ENCODE measurements around the gene ROBO2.

Gene ROBO2

DNA sequence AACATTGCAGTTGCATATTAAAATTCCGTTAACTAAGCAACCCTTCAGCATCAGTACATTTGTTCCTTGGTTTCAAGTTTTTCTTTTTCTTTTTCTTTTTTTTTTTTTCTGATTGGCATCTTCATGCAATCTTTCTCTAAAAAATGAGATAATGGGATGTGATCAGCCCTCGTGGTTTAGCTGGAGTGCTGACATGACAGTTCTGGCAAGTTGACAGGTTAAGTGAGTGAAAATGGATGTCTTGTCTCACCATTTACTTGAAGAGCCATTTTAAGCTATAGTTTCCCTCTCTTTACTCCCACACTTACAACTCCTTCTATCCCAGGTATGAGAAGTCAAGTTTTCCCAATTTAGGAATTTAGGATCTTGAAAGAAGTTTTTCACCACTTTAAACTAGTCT, 495.2 kb downstream of the ROBO2 start:
- Histone ChIP-seq H3K27me3 (ENCODE audit: insufficient read depth, poor library complexity, severe bottlenecking) (no peaks in the 10 kb centered on the region), H3K4me3 (replicated peaks; ENCODE audit: insufficient read depth, low read length) (no peak overlapping the region), H3K27ac (replicated peaks) (no peak overlapping the region)
- no peak for TF ChIP-seq GABPA (IDR thresholded peaks at IDR 0.05; ENCODE audit: low read depth)
- no peak for TF ChIP-seq POLR2AphosphoS5 (IDR thresholded peaks at IDR 0.05; ENCODE audit: low read depth)
- TF ChIP-seq, protein P1, sequence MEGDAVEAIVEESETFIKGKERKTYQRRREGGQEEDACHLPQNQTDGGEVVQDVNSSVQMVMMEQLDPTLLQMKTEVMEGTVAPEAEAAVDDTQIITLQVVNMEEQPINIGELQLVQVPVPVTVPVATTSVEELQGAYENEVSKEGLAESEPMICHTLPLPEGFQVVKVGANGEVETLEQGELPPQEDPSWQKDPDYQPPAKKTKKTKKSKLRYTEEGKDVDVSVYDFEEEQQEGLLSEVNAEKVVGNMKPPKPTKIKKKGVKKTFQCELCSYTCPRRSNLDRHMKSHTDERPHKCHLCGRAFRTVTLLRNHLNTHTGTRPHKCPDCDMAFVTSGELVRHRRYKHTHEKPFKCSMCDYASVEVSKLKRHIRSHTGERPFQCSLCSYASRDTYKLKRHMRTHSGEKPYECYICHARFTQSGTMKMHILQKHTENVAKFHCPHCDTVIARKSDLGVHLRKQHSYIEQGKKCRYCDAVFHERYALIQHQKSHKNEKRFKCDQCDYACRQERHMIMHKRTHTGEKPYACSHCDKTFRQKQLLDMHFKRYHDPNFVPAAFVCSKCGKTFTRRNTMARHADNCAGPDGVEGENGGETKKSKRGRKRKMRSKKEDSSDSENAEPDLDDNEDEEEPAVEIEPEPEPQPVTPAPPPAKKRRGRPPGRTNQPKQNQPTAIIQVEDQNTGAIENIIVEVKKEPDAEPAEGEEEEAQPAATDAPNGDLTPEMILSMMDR (IDR thresholded peaks at IDR 0.05; ENCODE audit: insufficient read depth, low read length), result no peak
- TF ChIP-seq, protein P2, sequence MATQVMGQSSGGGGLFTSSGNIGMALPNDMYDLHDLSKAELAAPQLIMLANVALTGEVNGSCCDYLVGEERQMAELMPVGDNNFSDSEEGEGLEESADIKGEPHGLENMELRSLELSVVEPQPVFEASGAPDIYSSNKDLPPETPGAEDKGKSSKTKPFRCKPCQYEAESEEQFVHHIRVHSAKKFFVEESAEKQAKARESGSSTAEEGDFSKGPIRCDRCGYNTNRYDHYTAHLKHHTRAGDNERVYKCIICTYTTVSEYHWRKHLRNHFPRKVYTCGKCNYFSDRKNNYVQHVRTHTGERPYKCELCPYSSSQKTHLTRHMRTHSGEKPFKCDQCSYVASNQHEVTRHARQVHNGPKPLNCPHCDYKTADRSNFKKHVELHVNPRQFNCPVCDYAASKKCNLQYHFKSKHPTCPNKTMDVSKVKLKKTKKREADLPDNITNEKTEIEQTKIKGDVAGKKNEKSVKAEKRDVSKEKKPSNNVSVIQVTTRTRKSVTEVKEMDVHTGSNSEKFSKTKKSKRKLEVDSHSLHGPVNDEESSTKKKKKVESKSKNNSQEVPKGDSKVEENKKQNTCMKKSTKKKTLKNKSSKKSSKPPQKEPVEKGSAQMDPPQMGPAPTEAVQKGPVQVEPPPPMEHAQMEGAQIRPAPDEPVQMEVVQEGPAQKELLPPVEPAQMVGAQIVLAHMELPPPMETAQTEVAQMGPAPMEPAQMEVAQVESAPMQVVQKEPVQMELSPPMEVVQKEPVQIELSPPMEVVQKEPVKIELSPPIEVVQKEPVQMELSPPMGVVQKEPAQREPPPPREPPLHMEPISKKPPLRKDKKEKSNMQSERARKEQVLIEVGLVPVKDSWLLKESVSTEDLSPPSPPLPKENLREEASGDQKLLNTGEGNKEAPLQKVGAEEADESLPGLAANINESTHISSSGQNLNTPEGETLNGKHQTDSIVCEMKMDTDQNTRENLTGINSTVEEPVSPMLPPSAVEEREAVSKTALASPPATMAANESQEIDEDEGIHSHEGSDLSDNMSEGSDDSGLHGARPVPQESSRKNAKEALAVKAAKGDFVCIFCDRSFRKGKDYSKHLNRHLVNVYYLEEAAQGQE (IDR thresholded peaks at IDR 0.05; ENCODE audit: insufficient replicate concordance, low read depth), result no peak
- TF ChIP-seq SPI1 (IDR thresholded peaks at IDR 0.05; ENCODE audit: borderline replicate concordance, low read depth), result no peak
- no peak for DNase-seq (ENCODE audit: low read depth in 1 of 2, low spot score in 1 of 2)

DNA sequence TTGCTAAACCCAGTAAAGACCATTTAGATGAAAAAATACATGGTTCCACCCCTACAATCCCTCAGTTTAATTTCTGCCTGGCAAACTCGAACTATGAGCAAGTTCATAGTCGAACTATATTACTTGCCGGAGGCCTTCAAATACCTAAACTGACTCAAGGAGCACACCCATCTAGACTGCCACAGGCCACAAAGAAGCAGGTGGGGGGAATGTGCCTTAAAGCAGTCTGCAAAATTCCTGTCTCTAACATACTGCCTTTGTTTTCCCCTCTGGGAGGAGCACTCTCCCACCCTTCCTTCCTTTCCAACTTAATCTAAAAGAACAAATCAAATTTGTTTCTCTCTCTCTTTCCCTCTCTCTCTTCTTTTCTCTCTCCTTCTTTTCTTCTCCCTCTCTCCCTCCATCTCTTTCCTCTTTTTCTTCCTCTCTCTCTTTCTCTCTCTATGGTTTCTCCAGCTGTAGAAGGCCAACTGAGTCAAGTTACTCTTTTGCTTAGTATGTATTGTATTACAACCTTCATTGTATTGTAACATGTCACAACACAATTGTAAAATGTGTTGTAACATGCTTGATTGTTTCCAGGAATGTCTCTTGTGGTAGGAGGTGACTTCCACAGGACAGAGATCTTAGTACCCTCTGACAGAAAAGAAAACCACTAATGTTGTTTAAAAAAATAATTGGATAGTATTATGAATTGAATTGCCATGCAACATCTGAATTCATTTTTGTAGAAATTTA, 496.3 kb downstream of the ROBO2 start:
- DNase-seq (ENCODE audit: low read depth in 1 of 2, low spot score in 1 of 2), result no peak
- Histone ChIP-seq H3K27ac (replicated peaks) (no peak overlapping the region), H3K4me3 (replicated peaks; ENCODE audit: insufficient read depth, low read length) (no peak overlapping the region), H3K27me3 (ENCODE audit: insufficient read depth, poor library complexity, severe bottlenecking) (no peaks in the 10 kb centered on the region)
- no peak for TF ChIP-seq GABPA (IDR thresholded peaks at IDR 0.05; ENCODE audit: low read depth)
- TF ChIP-seq, protein P2 (IDR thresholded peaks at IDR 0.05; ENCODE audit: insufficient replicate concordance, low read depth), result no peak
- TF ChIP-seq, protein P1 (IDR thresholded peaks at IDR 0.05; ENCODE audit: insufficient read depth, low read length), result no peak
- no peak for TF ChIP-seq POLR2AphosphoS5 (IDR thresholded peaks at IDR 0.05; ENCODE audit: low read depth)
- TF ChIP-seq SPI1 (IDR thresholded peaks at IDR 0.05; ENCODE audit: borderline replicate concordance, low read depth), result no peak

DNA sequence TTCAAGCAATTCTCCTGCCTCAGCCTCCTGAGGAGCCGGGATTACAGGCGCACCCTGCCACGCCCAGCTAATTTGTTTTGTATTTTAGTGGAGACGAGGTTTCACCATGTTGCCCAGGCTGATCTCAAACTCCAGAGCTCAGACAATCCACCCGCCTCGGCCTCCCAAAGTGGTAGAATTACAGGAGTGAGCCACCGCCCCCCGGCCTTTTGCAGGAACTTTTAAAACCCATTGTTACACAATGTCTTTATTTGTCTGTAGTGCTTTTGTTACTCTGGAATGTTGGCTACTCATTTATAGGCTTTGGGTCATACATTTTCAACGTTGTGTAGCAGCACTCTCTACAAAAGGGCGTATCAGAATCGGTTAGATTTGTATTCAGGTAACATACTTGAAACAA, 499.1 kb downstream of the ROBO2 start:
- TF ChIP-seq SPI1 (IDR thresholded peaks at IDR 0.05; ENCODE audit: borderline replicate concordance, low read depth), result no peak
- TF ChIP-seq POLR2AphosphoS5 (IDR thresholded peaks at IDR 0.05; ENCODE audit: low read depth), result no peak
- TF ChIP-seq, protein P1 (IDR thresholded peaks at IDR 0.05; ENCODE audit: insufficient read depth, low read length), result no peak
- TF ChIP-seq, protein P2 (IDR thresholded peaks at IDR 0.05; ENCODE audit: insufficient replicate concordance, low read depth), result no peak
- TF ChIP-seq GABPA (IDR thresholded peaks at IDR 0.05; ENCODE audit: low read depth), result no peak
- Histone ChIP-seq H3K4me3 (replicated peaks; ENCODE audit: insufficient read depth, low read length) (no peak overlapping the region), H3K27me3 (ENCODE audit: insufficient read depth, poor library complexity, severe bottlenecking) (no peaks in the 10 kb centered on the region), H3K27ac (replicated peaks) (no peak overlapping the region)
- no peak for DNase-seq (ENCODE audit: low read depth in 1 of 2, low spot score in 1 of 2)
